ENCODE measurements around the gene PCBP3.

The PCBP3 gene

GRCh38 chr21:45630876-45631275, 12.6 kb upstream of the PCBP3 start:
- H3K4me1 ChIP-seq (ENCODE audit: control extremely low read depth in 1 of 4, control insufficient read depth in 4 of 4, insufficient read depth in 4 of 4, low read length in 3 of 4), result no peaks in the 10 kb centered on the region
- H3K36me3 ChIP-seq (ENCODE audit: control insufficient read depth in 4 of 4, insufficient read depth in 4 of 4, low read length in 3 of 4), result no peaks in the 10 kb centered on the region
- peaks cover 0 to 3% (median 0%) of the 10 kb centered on the region in 5 experiments for H3K27me3 ChIP-seq (replicated peaks in 2 of 5; ENCODE audit: control insufficient read depth in 4 of 5, insufficient read depth in 5 of 5, low read length in 4 of 5)
- DNase-seq, result no peak
- H3K4me3 ChIP-seq (ENCODE audit: control insufficient read depth in 1 of 7, extremely low read depth in 1 of 7, insufficient read depth in 4 of 7, low read depth in 2 of 7, low read length in 6 of 7), result no peak overlapping the region
- ChIA-PET CTCF (no interaction called here), POLR2A (no interaction called here)
- peaks cover 0 to 3% (median 0%) of the 10 kb centered on the region in 5 experiments for H3K9me3 ChIP-seq (ENCODE audit: control extremely low read depth in 1 of 5, control insufficient read depth in 4 of 5, insufficient read depth in 2 of 5, low read depth in 1 of 5, low read length in 4 of 5)
- H3K27ac ChIP-seq (ENCODE audit: insufficient read depth in 1 of 2, low read depth in 1 of 2, low read length in 2 of 2, poor library complexity in 1 of 2, severe bottlenecking in 2 of 2), result no peak overlapping the region
- WGBS (ENCODE audit: insufficient coverage), result 92% methylated on average over 5 of the region's 22 CpGs

GRCh38 chr21:45631540-45631939, 12.0 kb upstream of the PCBP3 start:
- Histone ChIP-seq H3K27ac (ENCODE audit: insufficient read depth in 1 of 2, low read depth in 1 of 2, low read length in 2 of 2, poor library complexity in 1 of 2, severe bottlenecking in 2 of 2) (no peak overlapping the region), H3K9me3 (ENCODE audit: control extremely low read depth in 1 of 5, control insufficient read depth in 4 of 5, insufficient read depth in 2 of 5, low read depth in 1 of 5, low read length in 4 of 5) (peaks cover 0 to 3% (median 0%) of the 10 kb centered on the region in 5 experiments), H3K27me3 (replicated peaks in 2 of 5; ENCODE audit: control insufficient read depth in 4 of 5, insufficient read depth in 5 of 5, low read length in 4 of 5) (peaks cover 0 to 3% (median 0%) of the 10 kb centered on the region in 5 experiments), H3K36me3 (ENCODE audit: control insufficient read depth in 4 of 4, insufficient read depth in 4 of 4, low read length in 3 of 4) (no peaks in the 10 kb centered on the region), H3K4me3 (ENCODE audit: control insufficient read depth in 1 of 7, extremely low read depth in 1 of 7, insufficient read depth in 4 of 7, low read depth in 2 of 7, low read length in 6 of 7) (no peak overlapping the region), H3K4me1 (ENCODE audit: control extremely low read depth in 1 of 4, control insufficient read depth in 4 of 4, insufficient read depth in 4 of 4, low read length in 3 of 4) (no peaks in the 10 kb centered on the region)
- ChIA-PET POLR2A (no interaction called here), CTCF (no interaction called here)
- 90% methylated on average over 11 of the region's 11 CpGs for WGBS (ENCODE audit: insufficient coverage)
- DNase-seq, result no peak

GRCh38 chr21:45632160-45632559, 11.4 kb upstream of the PCBP3 start:
- Histone ChIP-seq H3K27ac (ENCODE audit: insufficient read depth in 1 of 2, low read depth in 1 of 2, low read length in 2 of 2, poor library complexity in 1 of 2, severe bottlenecking in 2 of 2) (no peak overlapping the region), H3K4me1 (ENCODE audit: control extremely low read depth in 1 of 4, control insufficient read depth in 4 of 4, insufficient read depth in 4 of 4, low read length in 3 of 4) (no peaks in the 10 kb centered on the region), H3K9me3 (ENCODE audit: control extremely low read depth in 1 of 5, control insufficient read depth in 4 of 5, insufficient read depth in 2 of 5, low read depth in 1 of 5, low read length in 4 of 5) (peaks cover 0 to 3% (median 0%) of the 10 kb centered on the region in 5 experiments), H3K4me3 (ENCODE audit: control insufficient read depth in 1 of 7, extremely low read depth in 1 of 7, insufficient read depth in 4 of 7, low read depth in 2 of 7, low read length in 6 of 7) (no peak overlapping the region), H3K36me3 (ENCODE audit: control insufficient read depth in 4 of 4, insufficient read depth in 4 of 4, low read length in 3 of 4) (no peaks in the 10 kb centered on the region), H3K27me3 (replicated peaks in 2 of 5; ENCODE audit: control insufficient read depth in 4 of 5, insufficient read depth in 5 of 5, low read length in 4 of 5) (peaks cover 0 to 3% (median 0%) of the 10 kb centered on the region in 5 experiments)
- POLR2A ChIA-PET, result no interaction called here
- CTCF ChIA-PET, result no interaction called here
- no peak for DNase-seq
- WGBS (ENCODE audit: insufficient coverage), result 85% methylated on average over 12 of the region's 13 CpGs

GRCh38 chr21:45632637-45633251, 10.8 kb upstream of the PCBP3 start:
- POLR2A ChIA-PET, result no interaction called here
- no peak overlapping the region for H3K27ac ChIP-seq (ENCODE audit: insufficient read depth in 1 of 2, low read depth in 1 of 2, low read length in 2 of 2, poor library complexity in 1 of 2, severe bottlenecking in 2 of 2)
- H3K9me3 ChIP-seq (ENCODE audit: control extremely low read depth in 1 of 5, control insufficient read depth in 4 of 5, insufficient read depth in 2 of 5, low read depth in 1 of 5, low read length in 4 of 5), result peaks cover 0 to 3% (median 0%) of the 10 kb centered on the region in 5 experiments
- no peak overlapping the region for H3K4me3 ChIP-seq (ENCODE audit: control insufficient read depth in 1 of 7, extremely low read depth in 1 of 7, insufficient read depth in 4 of 7, low read depth in 2 of 7, low read length in 6 of 7)
- 88% methylated on average over 11 of the region's 20 CpGs for WGBS (ENCODE audit: insufficient coverage)
- CTCF ChIA-PET, result no interaction called here
- H3K4me1 ChIP-seq (ENCODE audit: control extremely low read depth in 1 of 4, control insufficient read depth in 4 of 4, insufficient read depth in 4 of 4, low read length in 3 of 4), result no peaks in the 10 kb centered on the region
- no peaks in the 10 kb centered on the region for H3K36me3 ChIP-seq (ENCODE audit: control insufficient read depth in 4 of 4, insufficient read depth in 4 of 4, low read length in 3 of 4)
- no peak for DNase-seq
- peaks cover 0 to 3% (median 0%) of the 10 kb centered on the region in 5 experiments for H3K27me3 ChIP-seq (replicated peaks in 2 of 5; ENCODE audit: control insufficient read depth in 4 of 5, insufficient read depth in 5 of 5, low read length in 4 of 5)

GRCh38 chr21:45634511-45635183, 8.9 kb upstream of the PCBP3 start:
- no peak for DNase-seq
- Histone ChIP-seq H3K4me3 (ENCODE audit: control insufficient read depth in 1 of 7, extremely low read depth in 1 of 7, insufficient read depth in 4 of 7, low read depth in 2 of 7, low read length in 6 of 7) (no peak overlapping the region), H3K27me3 (replicated peaks in 2 of 5; ENCODE audit: control insufficient read depth in 4 of 5, insufficient read depth in 5 of 5, low read length in 4 of 5) (peaks cover 0 to 7% (median 0%) of the 10 kb centered on the region in 5 experiments), H3K4me1 (ENCODE audit: control extremely low read depth in 1 of 4, control insufficient read depth in 4 of 4, insufficient read depth in 4 of 4, low read length in 3 of 4) (no peaks in the 10 kb centered on the region), H3K9me3 (ENCODE audit: control extremely low read depth in 1 of 5, control insufficient read depth in 4 of 5, insufficient read depth in 2 of 5, low read depth in 1 of 5, low read length in 4 of 5) (peaks cover 0 to 3% (median 0%) of the 10 kb centered on the region in 5 experiments), H3K36me3 (ENCODE audit: control insufficient read depth in 4 of 4, insufficient read depth in 4 of 4, low read length in 3 of 4) (no peaks in the 10 kb centered on the region), H3K27ac (ENCODE audit: insufficient read depth in 1 of 2, low read depth in 1 of 2, low read length in 2 of 2, poor library complexity in 1 of 2, severe bottlenecking in 2 of 2) (no peak overlapping the region)
- POLR2A ChIA-PET, result no interaction called here
- 78% methylated on average over 17 of the region's 18 CpGs for WGBS (ENCODE audit: insufficient coverage)
- CTCF ChIA-PET, result no interaction called here

GRCh38 chr21:45635271-45636151, 8.0 kb upstream of the PCBP3 start:
- POLR2A ChIA-PET, result no interaction called here
- WGBS (ENCODE audit: insufficient coverage), result 84% methylated on average over 7 of the region's 7 CpGs
- peaks cover 0 to 9% (median 0%) of the 10 kb centered on the region in 5 experiments for H3K27me3 ChIP-seq (replicated peaks in 2 of 5; ENCODE audit: control insufficient read depth in 4 of 5, insufficient read depth in 5 of 5, low read length in 4 of 5)
- DNase-seq, result no peak
- CTCF ChIA-PET, result no interaction called here
- H3K4me1 ChIP-seq (ENCODE audit: control extremely low read depth in 1 of 4, control insufficient read depth in 4 of 4, insufficient read depth in 4 of 4, low read length in 3 of 4), result peaks cover 0 to 7% (median 7%) of the 10 kb centered on the region in 4 experiments
- H3K27ac ChIP-seq (ENCODE audit: insufficient read depth in 1 of 2, low read depth in 1 of 2, low read length in 2 of 2, poor library complexity in 1 of 2, severe bottlenecking in 2 of 2), result no peak overlapping the region
- H3K9me3 ChIP-seq (ENCODE audit: control extremely low read depth in 1 of 5, control insufficient read depth in 4 of 5, insufficient read depth in 2 of 5, low read depth in 1 of 5, low read length in 4 of 5), result peaks cover 0 to 3% (median 0%) of the 10 kb centered on the region in 5 experiments
- H3K36me3 ChIP-seq (ENCODE audit: control insufficient read depth in 4 of 4, insufficient read depth in 4 of 4, low read length in 3 of 4), result no peaks in the 10 kb centered on the region
- no peak overlapping the region for H3K4me3 ChIP-seq (ENCODE audit: control insufficient read depth in 1 of 7, extremely low read depth in 1 of 7, insufficient read depth in 4 of 7, low read depth in 2 of 7, low read length in 6 of 7)

All from common myeloid progenitor, CD34-positive (primary cell).